CD4-positive, alpha-beta T cell treated with Interleukin-15 for 1 hour (primary cell): ENCODE data around the gene ZNF750.

ENCODE experiments used
- DNase-seq: peaks from one replicate; pipeline ENCODE4 v3.0.0-alpha.2; 2020

Gene ZNF750

GRCh38 chr17:82859431-82860403 lies 19.9 kb upstream of the ZNF750 start:
- DNase-seq: peak; percentile 75

- DNase-seq: peak; percentile 29
Observed at GRCh38 chr17:82858376-82859126, 18.7 kb upstream of the ZNF750 start.

- DNase-seq: no peak
Observed at GRCh38 chr17:82856361-82856760, 16.5 kb upstream of the ZNF750 start.

GRCh38 chr17:82854226-82854625 lies 14.4 kb upstream of the ZNF750 start:
- no peak for DNase-seq

GRCh38 chr17:82851381-82851780 lies 11.6 kb upstream of the ZNF750 start:
- no peak for DNase-seq

GRCh38 chr17:82849076-82849945 lies 9.5 kb upstream of the ZNF750 start:
- no peak for DNase-seq

GRCh38 chr17:82848022-82848592 lies 8.3 kb upstream of the ZNF750 start:
- DNase-seq: peak; percentile 56

GRCh38 chr17:82846061-82846691 lies 6.4 kb upstream of the ZNF750 start:
- no peak for DNase-seq

GRCh38 chr17:82845163-82845807 lies 5.5 kb upstream of the ZNF750 start:
- DNase-seq: no peak

GRCh38 chr17:82844796-82845162 lies 5.0 kb upstream of the ZNF750 start:
- DNase-seq: no peak

- DNase-seq: no peak
Observed at GRCh38 chr17:82843904-82844680, 4.3 kb upstream of the ZNF750 start.

- DNase-seq: no peak
Observed at GRCh38 chr17:82841921-82842596, 2.2 kb upstream of the ZNF750 start.

GRCh38 chr17:82840431-82840831 lies 609 bp upstream of the ZNF750 start:
- DNase-seq: no peak

- peak; percentile 51 for DNase-seq
Observed at GRCh38 chr17:82838386-82839063, 1.3 kb downstream of the ZNF750 start.

GRCh38 chr17:82837586-82838320 lies 2.1 kb downstream of the ZNF750 start:
- no peak for DNase-seq

- DNase-seq: no peak
Observed at GRCh38 chr17:82836823-82837357, 2.9 kb downstream of the ZNF750 start.

- DNase-seq: no peak
Observed at GRCh38 chr17:82835766-82836512, 3.9 kb downstream of the ZNF750 start.

- DNase-seq: no peak
Observed at GRCh38 chr17:82835122-82835521, 4.7 kb downstream of the ZNF750 start.
